Hematopoietic multipotent progenitor cell (in vitro differentiated cells): ENCODE data around the gene PSMB1. TPM values are rescaled to one million over a fixed set of nuclear protein-coding genes. Genes with fewer than 3 reads are reported as not detected.
"Not testable (repeated sequence)": the region's sequence is repeated elsewhere in the genome, so short reads cannot be mapped to it uniquely, and the experiment has no call there.

Experiments used
- DNase-seq, 3 donors: peaks; one replicate each; pipeline ENCODE4 v3.0.0-alpha.2; 2011 to 2015; ENCODE audit warnings: low read depth in 2 of 3, low spot score in 2 of 3
- total RNA-seq: library from RNA; depleted of rRNA; stranded (reverse); fragments of >200 nt; gene quantifications from one replicate; pipeline ENCODE4 v1.2.3, GENCODE V29; 2012

PSMB1 gene
- total RNA-seq, 1 donor: 183 TPM

DNA sequence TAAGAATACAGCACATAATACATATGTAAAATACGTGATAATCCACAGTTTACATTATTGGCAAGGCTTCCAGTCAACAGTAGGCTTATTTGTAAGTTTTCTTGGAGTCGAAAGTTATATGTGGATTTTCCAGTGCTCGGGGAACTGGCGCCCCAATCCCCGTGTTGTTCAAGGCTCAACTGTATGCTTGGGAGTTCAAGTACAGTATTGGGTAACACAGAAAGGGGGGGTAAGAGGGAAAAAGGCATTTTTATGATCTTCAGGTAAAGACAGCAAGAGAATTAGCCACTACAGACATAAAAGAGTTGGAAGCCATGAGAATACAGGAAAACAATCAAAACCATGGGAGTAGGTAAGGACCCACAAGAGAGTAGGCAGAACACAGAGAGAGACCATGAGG is 16.4 kb downstream of the PSMB1 start:
- DNase-seq: no peak

DNA sequence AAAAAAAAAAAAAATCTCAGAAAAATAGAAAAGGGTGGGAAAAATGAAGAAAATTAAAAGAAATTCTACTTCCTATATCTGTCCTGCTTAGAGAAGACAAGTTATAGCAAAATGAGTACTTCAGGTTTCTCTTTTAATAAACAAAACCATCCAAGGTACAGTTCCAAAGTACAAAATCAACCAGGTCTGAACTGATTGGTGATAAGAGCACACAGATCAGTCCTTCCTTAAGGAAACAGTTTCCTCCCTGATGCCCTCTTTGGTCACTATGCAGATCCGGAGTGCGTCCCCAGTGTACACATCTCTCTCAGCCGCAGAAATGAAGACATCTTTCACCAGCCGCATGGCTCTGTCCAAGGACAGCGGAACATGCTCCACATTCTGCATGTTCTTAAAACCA is 18.1 kb downstream of the PSMB1 start:
- no peak for DNase-seq

DNA sequence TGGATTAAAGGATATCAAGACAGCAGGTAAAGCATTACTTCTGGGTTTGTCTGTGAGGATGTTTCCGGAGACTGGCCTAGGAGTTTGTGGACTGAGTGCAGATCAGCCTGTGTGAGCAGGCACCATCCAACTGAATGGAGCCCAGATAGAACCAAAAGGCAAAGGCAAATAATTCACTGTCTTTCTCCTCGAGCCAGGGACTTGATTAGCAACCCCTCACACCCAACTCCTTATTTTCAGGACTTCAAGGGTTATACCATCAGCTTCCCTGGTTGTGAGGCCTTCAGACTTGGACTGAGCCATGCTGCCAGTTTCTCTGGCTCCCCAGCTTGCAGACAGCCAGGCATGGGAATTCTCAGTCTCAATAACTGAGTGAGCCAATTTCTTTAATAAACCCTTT is 19.3 kb downstream of the PSMB1 start:
- DNase-seq: no peak

DNA sequence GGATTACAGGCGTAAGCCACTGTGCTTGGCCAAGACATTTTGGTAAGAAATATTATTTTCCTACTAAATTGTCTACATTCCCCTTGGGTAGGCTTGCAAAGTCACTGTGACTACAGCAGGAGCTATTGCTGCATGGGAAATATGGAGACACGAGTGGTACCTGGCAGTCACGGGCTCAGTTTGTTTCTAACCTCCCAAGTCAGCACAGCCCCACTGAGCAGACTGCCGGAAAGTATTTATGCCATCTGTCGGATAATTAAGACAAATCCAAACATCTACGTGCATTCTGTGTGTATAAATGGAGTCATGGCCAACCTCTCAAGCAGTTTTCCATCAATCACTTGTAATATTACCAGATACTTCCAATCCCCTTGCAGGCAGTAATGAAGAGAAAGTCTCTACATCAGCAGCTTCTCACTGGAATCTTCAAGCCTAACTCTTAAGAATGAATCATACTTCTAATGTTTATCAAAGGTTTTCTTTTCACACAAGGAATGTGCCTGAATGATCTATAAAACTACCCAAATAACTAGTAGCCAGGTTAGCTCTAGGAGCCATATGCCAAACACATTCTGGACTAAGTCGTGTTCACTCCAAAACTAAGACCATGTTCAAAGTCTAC is 20.1 kb downstream of the PSMB1 start:
- no peak for DNase-seq

DNA sequence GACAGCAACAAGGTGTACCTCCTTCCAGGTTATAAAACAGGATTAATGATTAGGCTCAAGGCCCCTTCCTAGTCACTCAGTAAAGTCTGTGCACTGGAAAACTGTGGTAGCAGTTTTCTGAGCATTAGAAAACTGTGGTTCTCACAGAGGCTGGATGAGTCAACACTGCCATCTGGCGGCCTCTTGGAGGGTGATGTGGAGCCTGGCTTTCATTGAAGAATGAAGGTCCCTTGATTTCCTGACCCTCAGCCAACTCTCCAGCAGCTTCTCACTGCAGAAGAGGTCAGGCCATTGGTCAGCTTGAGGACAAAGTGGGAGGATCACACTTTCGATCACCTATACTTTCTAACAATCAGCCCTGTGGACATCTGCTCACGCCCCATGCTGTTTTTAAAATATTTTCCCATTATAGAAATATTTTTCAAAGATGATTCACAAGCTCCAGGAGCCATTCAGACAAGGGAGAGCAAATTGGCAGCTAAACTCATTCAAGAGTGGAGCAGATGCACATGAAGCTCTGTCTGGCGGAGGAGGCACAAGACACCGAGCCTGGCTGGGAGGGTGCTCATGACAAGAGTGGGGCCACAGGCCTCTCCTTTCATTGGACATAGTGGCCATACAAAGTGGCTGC is 23.2 kb downstream of the PSMB1 start:
- DNase-seq: peak; percentile 30 to 83 (median 48)

DNA sequence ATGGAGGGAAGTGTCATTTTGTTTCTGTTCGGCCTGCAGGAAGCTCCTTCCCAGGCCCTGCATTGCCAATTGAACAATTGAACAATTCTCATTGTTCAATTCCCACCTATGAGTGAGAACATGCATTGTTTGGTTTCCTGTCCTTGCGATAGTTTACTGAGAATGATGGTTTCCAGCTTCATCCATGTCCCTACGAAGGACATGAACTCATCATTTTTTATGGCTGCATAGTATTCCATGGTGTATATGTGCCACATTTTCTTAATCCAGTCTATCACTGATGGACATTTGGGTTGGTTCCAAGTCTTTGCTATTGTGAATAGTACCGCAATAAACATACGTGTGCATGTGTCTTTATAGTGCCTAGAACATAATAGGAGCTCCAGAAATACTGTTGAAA is 25.1 kb downstream of the PSMB1 start:
- not testable (repeated sequence) for DNase-seq

DNA sequence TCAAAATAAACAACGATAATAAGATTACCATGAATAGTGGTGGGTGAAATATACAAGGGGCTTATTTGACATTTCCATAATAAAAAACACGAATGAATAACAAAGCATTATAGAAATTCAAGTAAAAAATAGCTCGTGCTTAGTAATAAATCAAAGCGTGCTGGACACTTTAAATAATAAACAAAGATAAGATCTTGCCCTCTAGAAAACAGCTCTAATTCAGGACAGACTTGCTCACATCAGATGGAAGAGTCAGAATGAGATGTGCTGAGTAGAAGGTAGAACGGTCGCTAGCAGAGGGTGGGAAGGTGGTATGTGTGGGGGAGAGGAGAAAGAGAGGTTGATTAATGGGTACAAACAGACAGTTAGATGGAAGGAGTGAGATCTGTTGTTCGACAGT is 27.3 kb downstream of the PSMB1 start:
- no peak for DNase-seq

DNA sequence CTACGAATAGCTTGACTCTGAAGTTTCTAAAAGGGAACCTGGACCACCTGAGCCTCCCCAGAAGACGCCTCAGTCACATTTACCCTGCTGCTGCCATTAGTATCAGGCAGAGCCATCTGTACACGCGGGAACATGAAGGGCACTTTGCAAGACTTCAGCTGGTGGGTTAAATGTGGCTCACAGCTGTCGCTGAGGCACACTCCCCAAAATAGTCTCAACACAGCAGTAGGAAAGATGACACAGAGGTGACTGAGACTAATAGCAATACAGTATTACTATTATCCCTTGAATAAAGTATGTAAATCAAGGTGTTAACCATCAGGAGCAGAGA is 29.0 kb downstream of the PSMB1 start:
- DNase-seq: peak in 1 of 3 donors; percentile 50

DNA sequence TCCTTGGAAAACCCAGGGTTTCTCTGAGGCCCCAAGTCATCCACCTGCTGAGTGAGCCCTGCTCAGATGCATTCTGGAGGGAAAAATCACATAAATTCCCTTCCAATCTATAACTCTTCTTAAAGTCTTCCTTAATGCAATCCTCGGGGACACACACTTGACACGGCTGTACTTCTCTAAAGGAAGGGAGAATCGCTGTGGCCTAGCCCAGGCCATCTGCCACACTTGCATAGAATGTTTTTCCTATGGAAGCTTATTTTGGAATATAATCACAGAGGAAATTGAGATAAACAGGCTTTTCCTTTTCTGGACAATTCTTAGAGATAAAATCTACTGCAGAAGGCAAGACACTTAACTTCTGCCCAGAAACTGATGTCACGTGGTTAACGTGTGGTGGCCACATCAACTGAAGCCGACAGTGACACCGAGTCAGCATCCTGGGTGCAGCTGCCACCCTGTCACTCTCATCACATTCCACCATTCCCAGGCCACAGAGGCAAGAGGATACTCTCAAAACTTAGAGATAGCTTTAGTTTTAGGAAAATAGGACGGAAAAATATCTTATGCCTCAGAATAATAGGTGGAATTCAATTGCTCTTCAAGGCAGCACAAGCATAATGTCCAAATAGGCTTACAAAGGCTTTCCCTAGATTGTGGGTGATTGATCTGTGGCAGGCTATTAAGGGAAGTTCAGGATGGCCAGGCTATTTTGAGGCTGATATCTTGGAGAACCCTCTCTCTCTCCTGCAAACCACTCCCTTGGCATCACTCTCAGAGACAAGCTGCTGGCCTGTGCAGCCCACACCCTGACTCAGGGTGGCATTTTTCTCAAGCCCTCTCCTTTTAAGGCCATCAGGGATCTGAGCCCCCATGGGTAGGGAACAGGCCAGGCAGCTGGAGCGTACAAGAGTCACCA is 29.6 kb downstream of the PSMB1 start:
- no peak for DNase-seq

DNA sequence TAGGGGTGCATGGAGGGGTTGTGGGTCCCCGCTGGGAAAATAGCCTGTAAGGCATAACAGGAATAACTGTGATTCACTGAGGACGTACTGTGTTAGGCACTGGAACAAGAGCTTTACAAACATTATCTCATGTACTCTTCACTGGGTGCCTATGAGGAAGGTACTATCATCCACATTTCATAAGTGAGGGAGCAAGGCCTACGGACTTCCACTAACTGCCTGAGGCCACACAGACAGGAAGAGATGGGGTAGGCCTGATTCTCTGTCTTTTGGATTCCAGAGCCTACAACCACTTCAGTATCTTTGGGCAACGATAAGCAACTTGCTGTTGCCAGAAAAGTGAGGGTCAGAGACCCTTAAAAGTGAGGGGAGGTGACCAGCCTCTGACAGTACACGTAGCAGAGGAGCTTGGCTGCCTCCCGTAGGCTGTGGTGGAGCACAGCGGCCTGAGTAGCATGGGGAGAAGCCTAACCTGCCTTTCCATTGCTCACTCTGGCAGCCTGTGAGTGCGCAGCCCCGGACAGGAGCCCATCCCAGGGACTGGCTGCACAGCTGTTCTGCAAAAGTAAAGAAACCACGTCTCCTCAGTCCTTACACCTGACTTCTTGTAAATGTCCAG is 30.4 kb downstream of the PSMB1 start:
- peak in 1 of 3 donors; percentile 39 for DNase-seq

DNA sequence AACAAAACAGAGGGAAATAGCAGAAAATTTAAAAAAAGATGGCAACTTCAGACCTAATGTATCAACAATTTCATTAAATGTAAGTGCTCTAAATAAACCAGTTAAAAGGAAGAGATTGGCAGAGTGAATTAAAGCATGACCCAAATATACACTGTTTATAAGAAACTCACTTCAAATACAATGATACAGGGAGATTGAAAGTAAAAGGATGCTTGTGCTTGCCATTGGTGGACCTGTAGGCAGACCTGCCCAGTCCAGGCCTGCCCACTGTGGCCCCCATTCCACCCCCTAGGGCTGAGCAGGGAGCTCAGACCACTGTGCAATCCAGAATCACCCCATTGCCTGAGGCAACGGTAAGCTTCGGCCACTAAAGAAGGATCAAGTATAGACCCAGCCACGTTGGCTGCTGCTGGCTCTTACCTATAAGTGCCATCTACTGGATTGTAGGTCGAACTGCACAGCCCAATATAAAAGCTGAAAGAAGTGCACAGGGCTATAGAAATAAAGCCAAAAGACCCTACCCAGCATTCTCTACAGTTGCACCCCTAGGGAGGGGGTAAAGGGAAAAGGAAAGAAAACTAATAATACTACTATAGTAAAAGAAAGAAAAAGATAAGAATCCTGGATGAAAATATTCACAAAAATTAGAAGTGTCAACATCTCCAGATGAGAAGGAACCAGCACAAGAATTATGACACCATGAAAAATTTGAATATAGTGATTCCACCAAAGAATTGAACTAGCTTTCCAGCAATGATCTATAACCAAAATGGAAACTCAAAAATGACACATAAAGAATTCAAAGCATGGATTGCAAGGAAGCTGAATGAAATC is 36.1 kb downstream of the PSMB1 start:
- DNase-seq: peak; percentile 9 to 62 (median 50)

DNA sequence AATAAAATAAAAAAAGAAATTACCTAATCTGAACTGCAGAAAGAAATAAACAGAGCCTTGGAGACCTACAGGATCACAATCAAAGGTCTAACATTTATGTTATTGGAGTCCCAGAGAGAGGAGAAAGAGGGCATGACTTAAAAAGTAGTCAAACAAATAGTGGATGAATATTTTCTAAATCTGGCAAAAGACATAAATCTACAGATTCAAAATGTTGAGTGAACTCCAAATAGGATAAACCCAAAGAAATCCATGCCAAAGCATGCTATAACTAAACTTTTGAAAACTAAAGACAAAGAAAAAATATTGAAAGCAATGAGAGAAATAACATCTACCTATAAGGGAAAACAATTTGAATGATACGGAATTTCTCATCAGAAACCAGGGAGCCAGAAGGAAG is 38.2 kb downstream of the PSMB1 start:
- no peak for DNase-seq

DNA sequence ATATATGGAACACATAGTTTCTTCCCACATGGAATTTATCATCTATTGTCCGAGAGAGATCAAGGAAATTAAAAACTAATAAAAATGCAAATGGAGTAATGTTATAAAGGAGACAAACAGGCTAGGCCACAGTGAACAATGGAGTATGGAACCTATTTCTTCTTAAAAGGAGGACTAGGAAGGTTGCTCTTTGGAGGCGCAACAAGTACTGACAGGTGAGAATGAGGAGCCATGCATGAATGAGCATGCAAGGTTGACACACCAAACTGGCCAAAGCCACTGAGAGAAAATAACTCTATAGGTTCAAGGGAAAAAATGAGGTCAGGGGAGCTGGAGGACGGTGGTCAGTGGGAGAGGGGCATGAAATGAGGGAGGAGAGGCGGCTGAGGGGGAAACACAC is 40.9 kb downstream of the PSMB1 start:
- no peak for DNase-seq

DNA sequence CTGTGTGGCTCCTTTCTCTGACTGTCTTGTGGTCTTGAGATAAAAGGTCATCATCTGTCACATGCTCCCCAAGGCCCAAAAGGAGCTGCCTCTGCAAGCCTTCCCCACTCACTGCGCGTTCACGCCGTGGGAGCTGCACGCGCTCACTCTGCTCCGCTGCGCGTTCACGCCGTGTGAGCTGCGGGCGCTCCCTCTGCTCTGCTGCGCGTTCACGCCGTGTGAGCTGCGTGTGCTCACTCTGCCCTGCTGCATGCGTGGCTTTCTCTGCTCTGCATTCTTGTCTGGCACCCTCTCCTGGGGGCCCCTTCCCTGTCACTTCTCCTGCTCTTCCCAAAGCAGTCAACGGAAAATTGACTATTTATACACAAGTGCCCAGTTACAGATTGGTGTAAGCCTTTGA is 42.5 kb downstream of the PSMB1 start:
- DNase-seq: no peak

DNA sequence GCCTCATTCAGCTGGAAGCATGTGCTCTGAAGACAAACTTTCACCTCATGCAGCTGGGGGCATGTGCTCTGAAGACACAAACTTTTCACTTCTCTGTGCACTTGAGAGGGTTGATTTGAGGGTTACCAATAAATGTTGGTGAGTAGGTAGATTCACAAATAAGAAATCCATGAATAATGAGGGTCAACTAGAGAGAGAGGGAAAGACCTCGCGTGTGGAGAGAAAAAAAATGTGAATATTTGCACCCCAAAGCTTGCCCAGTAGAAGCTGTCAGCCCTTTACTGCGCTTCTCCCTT is 43.4 kb downstream of the PSMB1 start:
- DNase-seq: no peak

DNA sequence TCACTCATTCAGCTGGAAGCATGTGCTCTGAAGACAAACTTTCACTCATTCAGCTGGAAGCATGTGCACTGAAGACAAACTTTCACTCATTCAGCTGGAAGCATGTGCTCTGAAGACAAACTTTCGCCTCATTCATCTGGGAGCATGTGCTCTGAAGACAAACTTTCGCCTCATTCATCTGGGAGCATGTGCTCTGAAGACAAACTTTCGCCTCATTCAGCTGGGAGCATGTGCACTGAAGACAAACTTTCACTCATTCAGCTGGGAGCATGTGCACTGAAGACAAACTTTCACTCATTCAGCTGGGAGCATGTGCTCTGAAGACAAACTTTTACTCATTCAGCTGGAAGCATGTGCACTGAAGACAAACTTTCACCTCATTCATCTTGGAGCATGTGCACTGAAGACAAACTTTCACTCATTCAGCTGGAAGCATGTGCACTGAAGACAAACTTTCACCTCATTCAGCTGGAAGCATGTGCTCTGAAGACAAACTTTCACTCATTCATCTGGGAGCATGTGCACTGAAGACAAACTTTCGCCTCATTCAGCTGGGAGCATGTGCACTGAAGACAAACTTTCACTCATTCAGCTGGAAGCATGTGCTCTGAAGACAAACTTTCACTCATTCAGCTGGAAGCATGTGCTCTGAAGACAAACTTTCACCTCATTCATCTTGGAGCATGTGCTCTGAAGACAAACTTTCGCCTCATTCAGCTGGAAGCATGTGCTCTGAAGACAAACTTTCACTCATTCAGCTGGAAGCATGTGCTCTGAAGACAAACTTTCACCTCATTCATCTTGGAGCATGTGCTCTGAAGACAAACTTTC is 44.0 kb downstream of the PSMB1 start:
- DNase-seq: not testable (repeated sequence)

DNA sequence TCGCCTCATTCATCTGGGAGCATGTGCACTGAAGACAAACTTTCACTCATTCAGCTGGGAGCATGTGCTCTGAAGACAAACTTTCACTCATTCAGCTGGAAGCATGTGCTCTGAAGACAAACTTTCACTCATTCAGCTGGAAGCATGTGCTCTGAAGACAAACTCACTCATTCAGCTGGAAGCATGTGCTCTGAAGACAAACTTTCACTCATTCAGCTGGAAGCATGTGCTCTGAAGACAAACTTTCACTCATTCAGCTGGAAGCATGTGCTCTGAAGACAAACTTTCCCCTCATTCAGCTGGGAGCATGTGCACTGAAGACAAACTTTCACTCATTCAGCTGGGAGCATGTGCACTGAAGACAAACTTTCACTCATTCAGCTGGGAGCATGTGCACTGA is 44.8 kb downstream of the PSMB1 start:
- DNase-seq: not testable (repeated sequence)

DNA sequence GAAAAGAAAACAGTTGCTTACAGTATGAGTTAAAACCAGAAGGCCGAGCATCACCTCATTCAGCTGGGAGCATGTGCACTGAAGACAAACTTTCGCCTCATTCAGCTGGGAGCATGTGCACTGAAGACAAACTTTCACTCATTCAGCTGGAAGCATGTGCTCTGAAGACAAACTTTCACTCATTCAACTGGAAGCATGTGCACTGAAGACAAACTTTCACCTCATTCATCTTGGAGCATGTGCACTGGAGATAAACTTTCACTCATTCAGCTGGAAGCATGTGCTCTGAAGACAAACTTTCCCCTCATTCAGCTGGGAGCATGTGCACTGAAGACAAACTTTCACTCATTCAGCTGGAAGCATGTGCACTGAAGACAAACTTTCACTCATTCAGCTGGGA is 45.4 kb downstream of the PSMB1 start:
- DNase-seq: not testable (repeated sequence)

DNA sequence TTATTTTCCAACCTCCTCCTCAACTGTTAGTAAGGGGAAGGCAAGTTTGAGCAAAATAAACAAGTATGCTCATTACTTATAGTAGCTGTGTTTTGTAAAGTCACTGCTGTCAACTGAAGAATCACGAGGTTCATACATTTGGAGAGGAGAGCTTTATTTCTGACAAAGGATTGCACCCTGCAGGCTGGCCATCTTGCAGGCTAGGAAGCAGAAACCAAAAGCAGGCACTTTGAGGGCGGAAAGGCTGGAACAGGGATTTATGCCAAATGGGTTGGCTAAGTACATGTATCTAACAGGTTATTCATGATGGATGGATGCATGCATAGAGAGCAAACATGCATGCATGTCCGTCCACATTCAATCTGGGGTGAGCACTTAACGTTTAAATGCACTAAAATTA is 46.7 kb downstream of the PSMB1 start:
- DNase-seq: peak in 1 of 3 donors; percentile 13

DNA sequence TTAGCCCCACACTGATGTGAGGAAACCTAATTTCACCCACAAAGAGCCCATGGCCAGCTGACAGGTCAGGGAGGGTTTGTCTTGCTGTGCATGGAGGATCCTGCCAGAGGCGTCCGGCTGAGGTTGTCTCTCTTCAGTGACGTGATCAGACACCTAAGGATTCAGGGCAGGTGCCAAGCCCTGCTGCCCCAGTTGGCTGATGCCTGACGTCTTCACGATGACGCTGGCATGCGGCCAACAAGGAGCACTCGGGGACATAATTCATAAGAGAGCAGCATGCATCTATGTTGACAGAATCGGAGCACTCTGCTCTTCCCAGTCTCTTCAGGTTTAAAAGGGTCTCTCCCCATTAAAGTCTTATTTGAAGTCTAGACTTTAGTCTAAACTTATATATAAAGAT is 47.8 kb downstream of the PSMB1 start:
- DNase-seq: no peak
